Stromal cell of bone marrow (primary cell): ENCODE results near the gene RBM10.

Experiments used
- DNase-seq: peaks from one replicate; pipeline ENCODE4 v3.0.0-alpha.2; 2012; ENCODE audit warnings: low read depth

Gene RBM10

GRCh38 chrX:47235691-47236103 lies 90.7 kb downstream of the RBM10 start:
- DNase-seq, result peak; percentile 29
